ENCODE measurements around the gene HAUS1. TPM values are rescaled to one million over a fixed set of nuclear protein-coding genes. Genes with fewer than 3 reads are reported as not detected.

HAUS1 gene
- total and polyA plus RNA-seq, 3 donors from 2014 or later, result 20.5 to 31.1 (median 25.0) TPM

DNA sequence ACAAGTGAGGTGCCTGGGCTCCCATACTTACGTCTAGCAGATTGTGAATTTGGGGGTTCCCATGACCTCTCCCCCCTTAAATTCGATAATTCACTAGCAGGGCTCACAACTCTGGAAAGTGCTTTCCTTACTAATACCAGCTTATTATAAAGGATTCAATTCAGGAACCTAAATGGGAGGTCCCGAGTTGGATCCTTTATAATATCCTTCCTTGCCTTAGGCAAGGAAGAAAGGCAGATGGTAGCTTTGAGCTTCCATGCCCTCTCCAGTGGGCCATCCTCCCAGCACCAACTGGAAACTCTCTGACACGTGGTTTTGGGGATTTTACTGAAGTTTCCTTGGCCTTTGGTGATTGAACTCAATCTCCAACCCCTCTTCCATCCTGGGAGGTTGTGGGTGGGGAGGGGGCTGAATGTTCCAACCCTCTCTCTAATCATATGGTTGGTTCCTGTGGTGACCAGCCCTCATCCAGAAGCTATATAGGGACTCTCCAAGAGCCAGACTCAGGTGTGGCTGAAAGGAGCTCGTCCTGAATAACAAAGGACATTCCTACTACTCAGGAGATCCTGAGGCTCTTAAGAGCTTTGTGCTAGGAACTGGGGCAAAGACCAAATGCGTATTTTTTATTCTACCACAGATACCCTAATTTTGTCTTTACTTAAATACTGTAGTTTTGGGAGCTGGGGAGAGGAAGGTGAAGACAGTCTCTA is 62.2 kb downstream of the HAUS1 start:
- no peaks in the 10 kb centered on the region for H3K9me3 ChIP-seq
- intact Hi-C loops (cut with DNase I; ENCODE audit: low total_unique reads), result no loop called here
- 82 to 91% methylated on average over 6 of the region's 6 CpGs for WGBS, 2 donors
- no peak for DNase-seq
- H3K27me3 ChIP-seq, result no peaks in the 10 kb centered on the region
- no peak overlapping the region for H3K27ac ChIP-seq
- H3K4me3 ChIP-seq, result no peak overlapping the region
- no peaks in the 10 kb centered on the region for H3K4me1 ChIP-seq
- TF ChIP-seq, protein P1, sequence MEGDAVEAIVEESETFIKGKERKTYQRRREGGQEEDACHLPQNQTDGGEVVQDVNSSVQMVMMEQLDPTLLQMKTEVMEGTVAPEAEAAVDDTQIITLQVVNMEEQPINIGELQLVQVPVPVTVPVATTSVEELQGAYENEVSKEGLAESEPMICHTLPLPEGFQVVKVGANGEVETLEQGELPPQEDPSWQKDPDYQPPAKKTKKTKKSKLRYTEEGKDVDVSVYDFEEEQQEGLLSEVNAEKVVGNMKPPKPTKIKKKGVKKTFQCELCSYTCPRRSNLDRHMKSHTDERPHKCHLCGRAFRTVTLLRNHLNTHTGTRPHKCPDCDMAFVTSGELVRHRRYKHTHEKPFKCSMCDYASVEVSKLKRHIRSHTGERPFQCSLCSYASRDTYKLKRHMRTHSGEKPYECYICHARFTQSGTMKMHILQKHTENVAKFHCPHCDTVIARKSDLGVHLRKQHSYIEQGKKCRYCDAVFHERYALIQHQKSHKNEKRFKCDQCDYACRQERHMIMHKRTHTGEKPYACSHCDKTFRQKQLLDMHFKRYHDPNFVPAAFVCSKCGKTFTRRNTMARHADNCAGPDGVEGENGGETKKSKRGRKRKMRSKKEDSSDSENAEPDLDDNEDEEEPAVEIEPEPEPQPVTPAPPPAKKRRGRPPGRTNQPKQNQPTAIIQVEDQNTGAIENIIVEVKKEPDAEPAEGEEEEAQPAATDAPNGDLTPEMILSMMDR (IDR thresholded peaks at IDR 0.05), result no peak
- no peak for TF ChIP-seq POLR2A (IDR thresholded peaks at IDR 0.05)
- no peaks in the 10 kb centered on the region for H3K36me3 ChIP-seq (ENCODE audit: low read depth, missing control alignments)

DNA sequence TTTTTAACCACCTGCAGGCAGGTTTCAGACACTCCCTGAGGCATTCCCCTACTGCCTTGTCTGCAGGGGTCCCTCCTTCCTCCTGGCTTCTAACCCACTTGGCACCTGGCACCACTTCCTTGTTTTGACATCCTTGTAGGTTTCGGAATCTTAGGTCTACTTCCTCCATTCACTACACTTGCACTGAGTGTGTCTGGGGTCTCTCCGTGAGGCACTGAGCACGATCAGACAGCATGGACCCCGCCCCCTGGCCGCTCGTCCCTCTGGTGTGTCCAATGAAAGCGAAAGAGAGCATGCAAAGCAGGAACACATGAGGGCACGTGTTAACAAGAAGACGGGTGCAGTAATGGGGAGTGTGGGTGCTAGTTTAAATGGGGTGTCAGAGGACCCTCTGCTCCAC is 63.8 kb downstream of the HAUS1 start:
- Histone ChIP-seq H3K4me1 (no peaks in the 10 kb centered on the region), H3K27ac (no peak overlapping the region), H3K9me3 (no peaks in the 10 kb centered on the region), H3K4me3 (no peak overlapping the region), H3K36me3 (ENCODE audit: low read depth, missing control alignments) (no peaks in the 10 kb centered on the region), H3K27me3 (no peaks in the 10 kb centered on the region)
- intact Hi-C loops (cut with DNase I; ENCODE audit: low total_unique reads), result no loop called here
- WGBS, 2 donors, result 74 to 80% methylated on average over 8 to 9 of the region's 9 CpGs
- no peak for DNase-seq
- TF ChIP-seq, protein P1 (IDR thresholded peaks at IDR 0.05), result no peak
- TF ChIP-seq POLR2A (IDR thresholded peaks at IDR 0.05), result no peak

DNA sequence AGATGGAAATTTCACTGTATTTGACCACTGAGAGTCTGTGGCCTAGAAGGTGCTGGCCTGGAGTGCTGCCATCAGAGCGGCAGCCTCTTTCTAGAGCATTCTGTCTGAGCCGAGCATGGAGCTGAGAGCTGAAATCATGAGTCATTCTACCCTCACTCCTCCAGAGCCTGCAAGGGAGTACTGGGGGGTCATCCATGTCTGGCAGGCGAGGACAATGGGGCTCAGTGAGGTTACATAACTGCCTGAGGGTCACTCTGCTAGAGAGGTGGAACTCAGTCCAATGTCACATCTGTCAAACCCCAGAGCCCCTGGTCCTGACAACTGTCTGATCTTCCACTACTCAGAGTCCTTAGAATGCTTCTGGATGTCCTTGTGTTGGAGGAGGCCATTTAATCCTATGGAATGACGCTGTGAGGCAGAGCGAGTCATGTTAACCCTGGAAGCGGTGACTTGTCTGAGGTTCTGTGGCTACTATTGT is 65.3 kb downstream of the HAUS1 start:
- Histone ChIP-seq H3K36me3 (ENCODE audit: low read depth, missing control alignments) (no peaks in the 10 kb centered on the region), H3K9me3 (no peaks in the 10 kb centered on the region), H3K27me3 (no peaks in the 10 kb centered on the region), H3K27ac (no peak overlapping the region), H3K4me1 (no peaks in the 10 kb centered on the region), H3K4me3 (no peak overlapping the region)
- TF ChIP-seq POLR2A (IDR thresholded peaks at IDR 0.05), result no peak
- TF ChIP-seq, protein P1 (IDR thresholded peaks at IDR 0.05), result no peak
- peak; percentile 58 for DNase-seq
- intact Hi-C loops (cut with DNase I; ENCODE audit: low total_unique reads), result no loop called here
- WGBS, 2 donors, result 71 to 81% methylated on average over 5 to 6 of the region's 6 CpGs

DNA sequence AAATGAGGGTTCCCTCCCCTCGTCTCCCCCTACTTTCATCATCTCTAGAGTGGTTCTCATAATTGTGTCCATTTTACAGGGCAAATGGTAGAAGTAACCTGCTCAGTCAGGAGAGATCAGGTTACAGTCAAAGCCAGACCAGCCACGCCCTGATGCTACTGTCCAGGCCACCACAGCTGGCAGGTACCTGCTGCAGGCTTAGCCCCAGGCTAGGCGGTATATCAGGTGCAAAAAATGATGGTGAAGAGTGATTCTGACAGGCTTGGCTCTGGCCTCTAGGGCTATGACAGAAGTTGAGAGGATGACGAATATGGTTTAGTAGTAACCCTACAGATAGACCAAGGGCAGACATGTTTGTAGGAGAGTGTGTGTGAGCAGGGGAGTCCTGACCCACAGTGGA is 67.1 kb downstream of the HAUS1 start:
- H3K27me3 ChIP-seq, result no peaks in the 10 kb centered on the region
- TF ChIP-seq, protein P1 (IDR thresholded peaks at IDR 0.05), result no peak
- TF ChIP-seq POLR2A (IDR thresholded peaks at IDR 0.05), result no peak

More for the DNA sequence above, 67.1 kb downstream of the HAUS1 start:
- H3K4me1 ChIP-seq, result no peaks in the 10 kb centered on the region
- 91 to 96% methylated on average over 4 of the region's 4 CpGs for WGBS, 2 donors
- H3K27ac ChIP-seq, result no peak overlapping the region
- no peaks in the 10 kb centered on the region for H3K9me3 ChIP-seq
- no peak overlapping the region for H3K4me3 ChIP-seq
- no peak for DNase-seq
- no peaks in the 10 kb centered on the region for H3K36me3 ChIP-seq (ENCODE audit: low read depth, missing control alignments)
- intact Hi-C loops (cut with DNase I; ENCODE audit: low total_unique reads), result loop anchor here (10.0 kb wide), 2 partner anchors 103 to 483 kb away; partner anchors contain the start of gene LOXHD1
